Liver (tissue), 9 donors: ENCODE data around the gene CCDC158. TPM values are rescaled to one million over a fixed set of nuclear protein-coding genes. Genes with fewer than 3 reads are reported as not detected.

Source experiments
- DNase-seq: peaks from one replicate; pipeline ENCODE4 v3.0.0-alpha.2; 2017; ENCODE audit warnings: low spot score
- H3K27ac ChIP-seq, 2 donors: one replicate each; pipeline ENCODE4 v1.7.0; 2013; ENCODE audit warnings: inconsistent platforms in 2 of 2, low read length in 2 of 2, control low read depth in 1 of 2, low read depth in 1 of 2, mild to moderate bottlenecking in 1 of 2
- H3K27me3 ChIP-seq, 4 donors: one replicate each; pipeline versions ENCODE4 v1.6.1 to v1.7.0; 2013; ENCODE audit warnings: low read length in 3 of 4, inconsistent platforms in 1 of 4, mild to moderate bottlenecking in 1 of 4, moderate library complexity in 1 of 4; ENCODE audit not compliant: control insufficient read depth in 4 of 4, insufficient read depth in 4 of 4
- H3K36me3 ChIP-seq, 4 donors: one replicate each; pipeline versions ENCODE4 v1.6.1 to v1.7.0; 2013; ENCODE audit warnings: low read length in 3 of 4, mild to moderate bottlenecking in 3 of 4, low read depth in 1 of 4, moderate library complexity in 1 of 4; ENCODE audit not compliant: control insufficient read depth in 4 of 4, insufficient read depth in 3 of 4
- H3K4me1 ChIP-seq, 4 donors: one replicate each; pipeline versions ENCODE4 v1.6.1 to v1.7.0; 2013; ENCODE audit warnings: low read length in 3 of 4, mild to moderate bottlenecking in 3 of 4, moderate library complexity in 1 of 4; ENCODE audit not compliant: control insufficient read depth in 4 of 4, insufficient read depth in 4 of 4
- H3K4me3 ChIP-seq, 3 donors: one replicate each; pipeline versions ENCODE4 v1.6.1 to v1.7.0; 2013; ENCODE audit warnings: low read length in 3 of 3, control low read depth in 1 of 3, low read depth in 1 of 3, mild to moderate bottlenecking in 1 of 3
- H3K9ac ChIP-seq, 2 donors: one replicate each; pipeline ENCODE4 v1.7.0; 2013; ENCODE audit warnings: low read length in 2 of 2, mild to moderate bottlenecking in 2 of 2, moderate library complexity in 2 of 2, control low read depth in 1 of 2, low read depth in 1 of 2
- H3K9me3 ChIP-seq, 4 donors: one replicate each; pipeline versions ENCODE4 v1.6.1 to v1.7.0; 2013; ENCODE audit warnings: low read length in 3 of 4; ENCODE audit not compliant: control insufficient read depth in 4 of 4
- ATF3 ChIP-seq: IDR thresholded peaks from 2 replicates; pipeline ENCODE4 v1.6.1; 2016; ENCODE audit warnings: antibody characterized with exemption
- EGR1 ChIP-seq, 2 donors: IDR thresholded peaks; 2 replicates each; pipeline ENCODE4 v1.6.1; 2016 to 2018; ENCODE audit warnings: antibody characterized with exemption in 2 of 2, low read depth in 2 of 2
- FOXA2 ChIP-seq: IDR thresholded peaks from 2 replicates; pipeline ENCODE4 v1.6.1; 2016; ENCODE audit warnings: antibody characterized with exemption
- GABPA ChIP-seq, 2 donors: IDR thresholded peaks in 1 of 2; conservative IDR thresholded peaks in 1 of 2; 2 replicates each; pipeline ENCODE4 v1.6.1; 2016; ENCODE audit warnings: antibody characterized with exemption in 2 of 2, mild to moderate bottlenecking in 1 of 2, moderate library complexity in 1 of 2
- HNF4A ChIP-seq, 2 donors: conservative IDR thresholded peaks; 2 replicates each; pipeline ENCODE4 v1.6.1; 2016; ENCODE audit warnings: antibody characterized with exemption in 2 of 2, mild to moderate bottlenecking in 2 of 2
- JUND ChIP-seq, 2 donors: IDR thresholded peaks; 2 replicates each; pipeline ENCODE4 v1.6.1; 2016; ENCODE audit warnings: antibody characterized with exemption in 2 of 2
- MAX ChIP-seq: IDR thresholded peaks from 2 replicates; pipeline ENCODE4 v1.6.1; 2016; ENCODE audit warnings: antibody characterized with exemption
- NR2F2 ChIP-seq: IDR thresholded peaks from 2 replicates; pipeline ENCODE4 v1.6.1; 2016; ENCODE audit warnings: antibody characterized with exemption
- RAD21 ChIP-seq, 2 donors: IDR thresholded peaks; 2 replicates each; pipeline ENCODE4 v1.6.1; 2016; ENCODE audit warnings: antibody characterized with exemption in 2 of 2, mild to moderate bottlenecking in 2 of 2
- RXRA ChIP-seq, 2 donors: IDR thresholded peaks; 2 replicates each; pipeline ENCODE4 v1.6.1; 2017 to 2018; ENCODE audit warnings: antibody characterized with exemption in 2 of 2, mild to moderate bottlenecking in 1 of 2
- SP1 ChIP-seq: IDR thresholded peaks from 2 replicates; pipeline ENCODE4 v1.6.1; 2018; ENCODE audit warnings: antibody characterized with exemption, mild to moderate bottlenecking
- TAF1 ChIP-seq: conservative IDR thresholded peaks from 2 replicates; pipeline ENCODE4 v1.6.1; 2016; ENCODE audit warnings: antibody characterized with exemption, mild to moderate bottlenecking
- YY1 ChIP-seq: IDR thresholded peaks from 2 replicates; pipeline ENCODE4 v1.6.1; 2016; ENCODE audit warnings: antibody characterized with exemption, mild to moderate bottlenecking
- WGBS: extraction: QIAGEN DNeasy Blood & Tissue Kit; methylation state at CpG from one replicate; pipeline ENCODE4 v1.1.7; 2013; 5-methylcytosine and 5-hydroxymethylcytosine counted together
- polyA plus RNA-seq, 2 donors: library from polyadenylated mRNA; stranded (reverse) in 1 of 2; unstranded in 1 of 2; fragments of 200-250 nt in 1 of 2; fragments of >200 nt in 1 of 2; fragmentation: Nextera tagmentation in 1 of 2; extraction: Ambion mirVana in 1 of 2; gene quantifications; one replicate each; pipeline versions ENCODE4 v1.2.1 to v1.2.3, GENCODE V29; 2013 to 2015
- total RNA-seq, 2 donors: library from RNA; depleted of rRNA; stranded (reverse); fragments of >200 nt; gene quantifications; one replicate each; pipeline ENCODE4 v1.2.3, GENCODE V29; 2014
- TF ChIP-seq, protein P1 (sequence below): IDR thresholded peaks from 2 replicates; pipeline ENCODE4 v1.6.1; 2016; ENCODE audit warnings: antibody characterized with exemption, mild to moderate bottlenecking
- TF ChIP-seq, protein P2 (sequence below): fragments of 150-350 bp; IDR thresholded peaks from 2 replicates; pipeline ENCODE4 v1.5.1; 2017; ENCODE audit warnings: improper control_type of control experiment, low read depth, low read length; ENCODE audit not compliant: missing input control
- TF ChIP-seq, protein P3 (sequence below): IDR thresholded peaks from 2 replicates; pipeline ENCODE4 v1.6.1; 2016; ENCODE audit warnings: antibody characterized with exemption
- donor health status: healthy.
- donor health status: healthy.
- donor health status: healthy.
- donor health status: healthy.
- donor health status: healthy.

The CCDC158 gene
- total and polyA plus RNA-seq, 4 donors: 0.28 to 4.0 (median 1.1) TPM

DNA sequence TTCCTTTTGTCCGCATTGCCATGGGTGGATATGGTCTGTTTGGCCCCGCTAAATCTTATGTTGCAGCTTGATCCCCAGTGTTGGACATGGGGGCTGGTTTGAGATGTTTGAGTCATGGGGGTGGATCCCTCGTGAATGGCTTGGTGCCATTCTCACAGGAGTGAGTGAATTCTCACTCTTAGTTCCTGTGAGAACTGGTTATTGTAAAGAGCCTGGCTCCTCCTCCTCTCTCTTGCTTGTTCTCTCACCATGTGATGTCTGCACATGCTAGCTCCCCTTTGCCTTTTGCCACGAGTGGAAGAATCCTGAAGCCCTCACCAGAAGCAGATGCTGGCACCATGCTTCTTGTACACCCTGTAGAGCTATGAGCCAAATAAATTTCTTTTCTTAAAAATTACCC, 137.0 kb downstream of the CCDC158 start (continued):
- TF ChIP-seq GABPA (IDR thresholded peaks at IDR 0.05 in 1 of 2, conservative IDR thresholded peaks at IDR 0.05 in 1 of 2) (no peak), YY1 (no peak)
- TF ChIP-seq, protein P1, sequence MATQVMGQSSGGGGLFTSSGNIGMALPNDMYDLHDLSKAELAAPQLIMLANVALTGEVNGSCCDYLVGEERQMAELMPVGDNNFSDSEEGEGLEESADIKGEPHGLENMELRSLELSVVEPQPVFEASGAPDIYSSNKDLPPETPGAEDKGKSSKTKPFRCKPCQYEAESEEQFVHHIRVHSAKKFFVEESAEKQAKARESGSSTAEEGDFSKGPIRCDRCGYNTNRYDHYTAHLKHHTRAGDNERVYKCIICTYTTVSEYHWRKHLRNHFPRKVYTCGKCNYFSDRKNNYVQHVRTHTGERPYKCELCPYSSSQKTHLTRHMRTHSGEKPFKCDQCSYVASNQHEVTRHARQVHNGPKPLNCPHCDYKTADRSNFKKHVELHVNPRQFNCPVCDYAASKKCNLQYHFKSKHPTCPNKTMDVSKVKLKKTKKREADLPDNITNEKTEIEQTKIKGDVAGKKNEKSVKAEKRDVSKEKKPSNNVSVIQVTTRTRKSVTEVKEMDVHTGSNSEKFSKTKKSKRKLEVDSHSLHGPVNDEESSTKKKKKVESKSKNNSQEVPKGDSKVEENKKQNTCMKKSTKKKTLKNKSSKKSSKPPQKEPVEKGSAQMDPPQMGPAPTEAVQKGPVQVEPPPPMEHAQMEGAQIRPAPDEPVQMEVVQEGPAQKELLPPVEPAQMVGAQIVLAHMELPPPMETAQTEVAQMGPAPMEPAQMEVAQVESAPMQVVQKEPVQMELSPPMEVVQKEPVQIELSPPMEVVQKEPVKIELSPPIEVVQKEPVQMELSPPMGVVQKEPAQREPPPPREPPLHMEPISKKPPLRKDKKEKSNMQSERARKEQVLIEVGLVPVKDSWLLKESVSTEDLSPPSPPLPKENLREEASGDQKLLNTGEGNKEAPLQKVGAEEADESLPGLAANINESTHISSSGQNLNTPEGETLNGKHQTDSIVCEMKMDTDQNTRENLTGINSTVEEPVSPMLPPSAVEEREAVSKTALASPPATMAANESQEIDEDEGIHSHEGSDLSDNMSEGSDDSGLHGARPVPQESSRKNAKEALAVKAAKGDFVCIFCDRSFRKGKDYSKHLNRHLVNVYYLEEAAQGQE: no peak

DNA sequence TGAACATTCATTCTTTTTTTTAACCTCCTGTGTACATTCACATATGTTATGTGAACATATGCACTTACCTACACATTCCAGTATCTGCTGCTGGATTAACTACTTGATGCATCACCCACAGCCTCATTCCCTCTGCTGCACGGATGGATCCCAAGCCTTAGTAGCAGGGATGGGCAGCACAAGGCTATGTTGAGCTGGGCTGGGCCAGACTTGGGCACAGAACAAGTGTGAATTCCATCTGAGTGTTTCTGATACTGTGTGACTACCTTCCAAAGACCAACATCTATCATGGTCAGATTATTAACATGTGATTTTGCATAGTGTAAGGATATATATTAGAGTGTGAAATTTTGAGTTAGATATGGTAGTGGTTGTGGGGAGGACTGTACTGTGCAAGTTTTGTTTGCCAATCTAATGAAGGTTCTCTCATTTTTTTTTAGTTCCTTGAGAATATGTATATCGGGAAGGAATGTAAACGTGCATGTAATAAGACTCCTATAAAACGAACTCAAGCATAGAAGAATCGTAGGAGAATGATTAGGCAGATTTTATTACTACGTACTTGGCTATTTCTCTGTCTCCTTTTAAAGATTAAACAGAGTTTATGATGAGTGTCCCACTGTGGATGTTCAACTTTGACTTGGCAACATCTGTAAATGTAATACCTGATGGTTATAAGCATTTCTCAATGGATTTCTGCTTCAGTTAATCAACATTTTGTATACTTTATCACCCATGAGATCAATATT, 137.8 kb downstream of the CCDC158 start:
- 84% methylated on average over 6 of the region's 6 CpGs for WGBS
- no peak for DNase-seq
- H3K4me3 ChIP-seq: no peak overlapping the region
- no peaks in the 10 kb centered on the region for H3K27me3 ChIP-seq
- no peaks in the 10 kb centered on the region for H3K36me3 ChIP-seq
- TF ChIP-seq, protein P2, sequence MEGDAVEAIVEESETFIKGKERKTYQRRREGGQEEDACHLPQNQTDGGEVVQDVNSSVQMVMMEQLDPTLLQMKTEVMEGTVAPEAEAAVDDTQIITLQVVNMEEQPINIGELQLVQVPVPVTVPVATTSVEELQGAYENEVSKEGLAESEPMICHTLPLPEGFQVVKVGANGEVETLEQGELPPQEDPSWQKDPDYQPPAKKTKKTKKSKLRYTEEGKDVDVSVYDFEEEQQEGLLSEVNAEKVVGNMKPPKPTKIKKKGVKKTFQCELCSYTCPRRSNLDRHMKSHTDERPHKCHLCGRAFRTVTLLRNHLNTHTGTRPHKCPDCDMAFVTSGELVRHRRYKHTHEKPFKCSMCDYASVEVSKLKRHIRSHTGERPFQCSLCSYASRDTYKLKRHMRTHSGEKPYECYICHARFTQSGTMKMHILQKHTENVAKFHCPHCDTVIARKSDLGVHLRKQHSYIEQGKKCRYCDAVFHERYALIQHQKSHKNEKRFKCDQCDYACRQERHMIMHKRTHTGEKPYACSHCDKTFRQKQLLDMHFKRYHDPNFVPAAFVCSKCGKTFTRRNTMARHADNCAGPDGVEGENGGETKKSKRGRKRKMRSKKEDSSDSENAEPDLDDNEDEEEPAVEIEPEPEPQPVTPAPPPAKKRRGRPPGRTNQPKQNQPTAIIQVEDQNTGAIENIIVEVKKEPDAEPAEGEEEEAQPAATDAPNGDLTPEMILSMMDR: no peak
- no peak for TF ChIP-seq RAD21 (IDR thresholded peaks at IDR 0.05)
- TF ChIP-seq FOXA2: no peak
- no peak for TF ChIP-seq MAX
- no peak for TF ChIP-seq RXRA (IDR thresholded peaks at IDR 0.05)
- no peak for TF ChIP-seq JUND (IDR thresholded peaks at IDR 0.05)
- no peak for TF ChIP-seq EGR1 (IDR thresholded peaks at IDR 0.05; ENCODE audit: low read depth in 2 of 2)
- no peak for TF ChIP-seq YY1
- no peak for TF ChIP-seq ATF3
- no peak for TF ChIP-seq NR2F2
- no peak for TF ChIP-seq SP1
- TF ChIP-seq HNF4A (conservative IDR thresholded peaks at IDR 0.05): no peak
- no peak for TF ChIP-seq GABPA (IDR thresholded peaks at IDR 0.05 in 1 of 2, conservative IDR thresholded peaks at IDR 0.05 in 1 of 2)
- TF ChIP-seq TAF1: no peak
- TF ChIP-seq, protein P3, sequence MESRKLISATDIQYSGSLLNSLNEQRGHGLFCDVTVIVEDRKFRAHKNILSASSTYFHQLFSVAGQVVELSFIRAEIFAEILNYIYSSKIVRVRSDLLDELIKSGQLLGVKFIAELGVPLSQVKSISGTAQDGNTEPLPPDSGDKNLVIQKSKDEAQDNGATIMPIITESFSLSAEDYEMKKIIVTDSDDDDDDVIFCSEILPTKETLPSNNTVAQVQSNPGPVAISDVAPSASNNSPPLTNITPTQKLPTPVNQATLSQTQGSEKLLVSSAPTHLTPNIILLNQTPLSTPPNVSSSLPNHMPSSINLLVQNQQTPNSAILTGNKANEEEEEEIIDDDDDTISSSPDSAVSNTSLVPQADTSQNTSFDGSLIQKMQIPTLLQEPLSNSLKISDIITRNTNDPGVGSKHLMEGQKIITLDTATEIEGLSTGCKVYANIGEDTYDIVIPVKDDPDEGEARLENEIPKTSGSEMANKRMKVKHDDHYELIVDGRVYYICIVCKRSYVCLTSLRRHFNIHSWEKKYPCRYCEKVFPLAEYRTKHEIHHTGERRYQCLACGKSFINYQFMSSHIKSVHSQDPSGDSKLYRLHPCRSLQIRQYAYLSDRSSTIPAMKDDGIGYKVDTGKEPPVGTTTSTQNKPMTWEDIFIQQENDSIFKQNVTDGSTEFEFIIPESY: no peak
- TF ChIP-seq, protein P1: no peak
- H3K9ac ChIP-seq: no peak overlapping the region
- no peak overlapping the region for H3K27ac ChIP-seq
- peaks cover 6 to 30% (median 22%) of the 10 kb centered on the region in 4 donors for H3K4me1 ChIP-seq
- no peaks in the 10 kb centered on the region for H3K9me3 ChIP-seq
